B cell (primary cell): ENCODE data around the gene PGAM5. TPM values are rescaled to one million over a fixed set of nuclear protein-coding genes. Genes with fewer than 3 reads are reported as not detected.

Source experiments
- ATAC-seq: fragments of 200-7000 bp; cut with Tn5 transposase; one replicate; pipeline ENCODE4 v1.10.0; 2021; ENCODE audit warnings: low read depth, mild to moderate bottlenecking, moderate number of reproducible peaks, moderate library complexity
- CTCF ChIA-PET: fragments of 350-600 bp; sonication (Branson Sonifier 250); formaldehyde crosslinking; loops from one replicate; lab custom pipeline; 2021; ENCODE audit warnings: antibody characterized with exemption, inconsistent platforms; lab: Charles Lee
- POLR2A ChIA-PET: fragments of 350-600 bp; sonication (Branson Sonifier 250); formaldehyde crosslinking; loops from one replicate; lab custom pipeline; 2021; ENCODE audit warnings: antibody characterized with exemption; lab: Charles Lee
- DNase-seq: peaks from one replicate; pipeline ENCODE4 v3.0.0; 2013
- H2AFZ ChIP-seq: 2 replicates; pipeline ENCODE4 v1.6.1; 2012; ENCODE audit warnings: mild to moderate bottlenecking, low read depth, low read length; ENCODE audit not compliant: insufficient read depth, poor library complexity, severe bottlenecking
- H3K27ac ChIP-seq, 2 donors: 1 replicate in 1 of 2; 2 replicates in 1 of 2; pipeline ENCODE4 v1.5.1; 2012 to 2013; ENCODE audit warnings: low read length in 2 of 2, mild to moderate bottlenecking in 2 of 2, moderate library complexity in 1 of 2
- H3K27me3 ChIP-seq, 4 experiments: fragments of 200-600 bp in 1 of 4; sonication (generic) in 1 of 4; replicated peaks in 1 of 4; 1 replicate in 2 of 4; 2 replicates in 2 of 4; pipeline versions ENCODE4 v1.6.1 to v1.7.0; 2013 to 2016; ENCODE audit warnings: low read length in 3 of 4, mild to moderate bottlenecking in 2 of 4, mixed read lengths in 1 of 4, moderate library complexity in 1 of 4; ENCODE audit not compliant: insufficient read depth in 4 of 4, control insufficient read depth in 3 of 4; ENCODE audit errors: control extremely low read depth in 1 of 4
- H3K36me3 ChIP-seq, 2 experiments: replicated peaks in 1 of 2; 1 replicate in 1 of 2; 2 replicates in 1 of 2; pipeline versions ENCODE4 v1.6.1 to v1.7.1; 2013; ENCODE audit warnings: low read length in 1 of 2; ENCODE audit not compliant: insufficient read depth in 2 of 2, control insufficient read depth in 1 of 2; ENCODE audit errors: control extremely low read depth in 1 of 2, extremely low read depth in 1 of 2
- H3K4me1 ChIP-seq, 2 donors: fragments of 200-600 bp in 1 of 2; sonication (generic) in 1 of 2; 1 replicate in 1 of 2; 2 replicates in 1 of 2; pipeline versions ENCODE4 v1.5.1 to v1.6.1; 2013 to 2017; ENCODE audit warnings: low read length in 2 of 2; ENCODE audit not compliant: control insufficient read depth in 2 of 2, insufficient read depth in 2 of 2
- H3K4me2 ChIP-seq: replicated peaks from 2 replicates; pipeline ENCODE3; 2012; ENCODE audit warnings: mild to moderate bottlenecking, low read depth, low read length; ENCODE audit not compliant: poor library complexity, severe bottlenecking
- H3K4me3 ChIP-seq, 5 experiments: fragments of 200-600 bp in 1 of 5; sonication (generic) in 1 of 5; 1 replicate in 3 of 5; 2 replicates in 2 of 5; pipeline versions ENCODE4 v1.5.1 to v1.7.0; 2011 to 2016; ENCODE audit warnings: low read length in 4 of 5, mild to moderate bottlenecking in 4 of 5, low read depth in 2 of 5, control low read depth in 1 of 5, moderate library complexity in 1 of 5; ENCODE audit not compliant: insufficient read depth in 1 of 5; ENCODE audit errors: control extremely low read depth in 1 of 5, extremely low read depth in 1 of 5
- H3K79me2 ChIP-seq: fragments of 200-600 bp; sonication (generic); one replicate; pipeline ENCODE4 v1.6.0; 2016; ENCODE audit warnings: low read length; ENCODE audit not compliant: control insufficient read depth, insufficient read depth
- H3K9ac ChIP-seq: fragments of 200-600 bp; sonication (generic); 2 replicates; pipeline ENCODE4 v1.6.1; 2017; ENCODE audit warnings: mild to moderate bottlenecking, low read length, moderate library complexity
- H3K9me3 ChIP-seq, 3 donors: one replicate each; pipeline versions ENCODE4 v1.6.1 to v1.7.1; 2013; ENCODE audit warnings: low read length in 2 of 3; ENCODE audit not compliant: control insufficient read depth in 2 of 3, insufficient read depth in 1 of 3; ENCODE audit errors: control extremely low read depth in 1 of 3
- H4K20me1 ChIP-seq: 2 replicates; pipeline ENCODE4 v1.6.0; 2012; ENCODE audit warnings: mild to moderate bottlenecking, low read length; ENCODE audit not compliant: insufficient read depth, control insufficient read depth, poor library complexity, severe bottlenecking
- H3K27ac Mint-ChIP-seq: one replicate; pipeline ENCODE4 v1.8.0; 2021; ENCODE audit warnings: mixed read lengths
- H3K27me3 Mint-ChIP-seq: one replicate; pipeline ENCODE4 v1.8.0; 2021; ENCODE audit warnings: mixed read lengths
- H3K4me1 Mint-ChIP-seq: one replicate; pipeline ENCODE4 v1.8.0; 2021; ENCODE audit warnings: mixed read lengths
- H3K4me3 Mint-ChIP-seq: one replicate; pipeline ENCODE4 v1.8.0; 2021; ENCODE audit warnings: mixed read lengths
- H3K9me3 Mint-ChIP-seq: one replicate; pipeline ENCODE4 v1.8.0; 2022; ENCODE audit warnings: mixed read lengths; ENCODE audit not compliant: insufficient read depth
- CTCF ChIP-seq: fragments of 200-600 bp; IDR thresholded peaks from one replicate; pipeline ENCODE4 v1.8.0; 2022; ENCODE audit warnings: antibody characterized with exemption, mild to moderate bottlenecking
- EZH2 ChIP-seq: IDR thresholded peaks from 2 replicates; pipeline ENCODE4 v1.6.1; 2012; ENCODE audit warnings: borderline replicate concordance, low read depth, mild to moderate bottlenecking, moderate library complexity, low read length; ENCODE audit not compliant: insufficient read depth, poor library complexity, severe bottlenecking
- WGBS: methylation state at CpG from one replicate; pipeline ENCODE4 v1.1.5; 2013; ENCODE audit warnings: missing lambda C conversion rate; ENCODE audit not compliant: insufficient coverage; 5-methylcytosine and 5-hydroxymethylcytosine counted together
- intact Hi-C: fragments of 100-400 bp; cut with micrococcal nuclease; formaldehyde crosslinking; loops from one replicate; pipeline ENCODE4 v1.10.0; 2022
- polyA plus RNA-seq: library from polyadenylated mRNA; depleted of rRNA; stranded (reverse); fragments of >200 nt; gene quantifications from 2 replicates; pipeline ENCODE4 v1.2.3, GENCODE V29; 2012
- total RNA-seq, 2 donors: library from RNA; stranded (reverse); fragments of 120-200 nt in 1 of 2; gene quantifications; 1 replicate in 1 of 2; 2 replicates in 1 of 2; pipeline versions ENCODE4 v1.2.3 to v1.2.4, GENCODE V29; 2013 to 2022

Gene PGAM5
- total and polyA plus RNA-seq, 2 donors (not counting 1 experiment from before 2014, with no cell fraction given), result 14.6 to 29.9 TPM

DNA sequence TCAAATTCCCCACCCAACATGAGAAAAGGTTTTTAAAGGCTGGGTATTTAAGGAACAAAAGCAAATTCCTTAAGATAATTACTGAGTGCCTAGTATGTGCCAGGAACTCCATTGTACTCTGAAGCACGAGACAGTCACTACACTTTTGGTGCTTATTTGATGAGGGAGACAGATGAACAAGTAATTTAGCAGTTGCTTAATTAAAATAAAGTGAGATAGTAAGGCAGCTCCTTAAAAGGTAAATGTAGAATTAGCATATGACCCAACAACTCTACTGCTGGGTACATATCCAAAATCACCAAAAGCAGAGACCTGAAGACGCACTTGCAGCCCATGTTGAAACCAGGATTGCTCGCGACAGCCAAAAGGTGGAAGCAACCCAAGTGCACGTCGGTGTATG, 44.8 kb upstream of the PGAM5 start:
- H3K27ac Mint-ChIP-seq, result no peak overlapping the region
- ATAC-seq, result no peak
- no peaks in the 10 kb centered on the region for H4K20me1 ChIP-seq
- intact Hi-C loops, result no loop called here
- H3K9me3 ChIP-seq, result no peaks in the 10 kb centered on the region
- no peaks in the 10 kb centered on the region for H3K9me3 Mint-ChIP-seq
- H3K27me3 ChIP-seq, result no peaks in the 10 kb centered on the region
- peaks cover 2 to 58% of the 10 kb centered on the region in 2 experiments for H3K36me3 ChIP-seq
- no peak overlapping the region for H2AFZ ChIP-seq
- 100% methylated on average over 1 of the region's 6 CpGs for WGBS
- no peak overlapping the region for H3K4me2 ChIP-seq
- TF ChIP-seq CTCF, result no peak
- no peak for TF ChIP-seq EZH2
- ChIA-PET CTCF (no interaction called here), POLR2A (no interaction called here)
- no peaks in the 10 kb centered on the region for H3K4me1 ChIP-seq
- no peaks in the 10 kb centered on the region for H3K4me1 Mint-ChIP-seq
- H3K27ac ChIP-seq, result no peak overlapping the region
- H3K9ac ChIP-seq, result no peak overlapping the region
- no peak overlapping the region for H3K4me3 Mint-ChIP-seq
- no peaks in the 10 kb centered on the region for H3K79me2 ChIP-seq
- H3K4me3 ChIP-seq, result no peak overlapping the region
- no peaks in the 10 kb centered on the region for H3K27me3 Mint-ChIP-seq
- no peak for DNase-seq

- no peaks in the 10 kb centered on the region for H3K9me3 ChIP-seq
- whole genome bisulfite sequencing, result 98% methylated on average over 26 of the region's 30 CpGs
- ChIA-PET POLR2A (no interaction called here), CTCF (interaction anchor here (0.6 kb wide), 2 partner anchors 55 to 182 kb away, joined by 3 read pairs; no protein-coding TSS in a partner anchor)
- H3K4me1 ChIP-seq, result no peaks in the 10 kb centered on the region
- intact Hi-C loops, result no loop called here
- no peak overlapping the region for H3K4me2 ChIP-seq
- H3K9ac ChIP-seq, result no peak overlapping the region
- no peak overlapping the region for H2AFZ ChIP-seq
- Mint-ChIP-seq H3K27me3 (no peaks in the 10 kb centered on the region), H3K4me3 (no peak overlapping the region), H3K4me1 (no peaks in the 10 kb centered on the region), H3K27ac (no peak overlapping the region), H3K9me3 (no peaks in the 10 kb centered on the region)
- TF ChIP-seq EZH2 (no peak), CTCF (no peak)
- peaks cover 1 to 56% of the 10 kb centered on the region in 2 experiments for H3K36me3 ChIP-seq
- no peak overlapping the region for H3K27ac ChIP-seq
- no peaks in the 10 kb centered on the region for H3K79me2 ChIP-seq
- DNase-seq (no peak), ATAC-seq (no peak)
- no peaks in the 10 kb centered on the region for H4K20me1 ChIP-seq
- no peaks in the 10 kb centered on the region for H3K27me3 ChIP-seq
- no peak overlapping the region for H3K4me3 ChIP-seq
Measured at GRCh38 chr12:132668191-132669088, 42.2 kb upstream of the PGAM5 start.
